ENCODE results near the gene MYO5B.
A peak's percentile ranks its signal among the peaks of the same experiment; 100 is the strongest.
"Not testable (repeated sequence)": the region's sequence is repeated elsewhere in the genome, so short reads cannot be mapped to it uniquely, and the experiment has no call there.

The MYO5B gene

GRCh38 chr18:49814147-49814499 is 380.8 kb downstream of the MYO5B start:
- DNase-seq = no peak

GRCh38 chr18:49813319-49814146 is 381.4 kb downstream of the MYO5B start, which contains the start of gene ACAA2:
ACAA2 (minus strand) TSS chr18:49813533; CDS start chr18:49813484, 49 bp downstream.
- peak; percentile 72 for DNase-seq

GRCh38 chr18:49813069-49813318 is 382.0 kb downstream of the MYO5B start:
- DNase-seq = no peak

DNA sequence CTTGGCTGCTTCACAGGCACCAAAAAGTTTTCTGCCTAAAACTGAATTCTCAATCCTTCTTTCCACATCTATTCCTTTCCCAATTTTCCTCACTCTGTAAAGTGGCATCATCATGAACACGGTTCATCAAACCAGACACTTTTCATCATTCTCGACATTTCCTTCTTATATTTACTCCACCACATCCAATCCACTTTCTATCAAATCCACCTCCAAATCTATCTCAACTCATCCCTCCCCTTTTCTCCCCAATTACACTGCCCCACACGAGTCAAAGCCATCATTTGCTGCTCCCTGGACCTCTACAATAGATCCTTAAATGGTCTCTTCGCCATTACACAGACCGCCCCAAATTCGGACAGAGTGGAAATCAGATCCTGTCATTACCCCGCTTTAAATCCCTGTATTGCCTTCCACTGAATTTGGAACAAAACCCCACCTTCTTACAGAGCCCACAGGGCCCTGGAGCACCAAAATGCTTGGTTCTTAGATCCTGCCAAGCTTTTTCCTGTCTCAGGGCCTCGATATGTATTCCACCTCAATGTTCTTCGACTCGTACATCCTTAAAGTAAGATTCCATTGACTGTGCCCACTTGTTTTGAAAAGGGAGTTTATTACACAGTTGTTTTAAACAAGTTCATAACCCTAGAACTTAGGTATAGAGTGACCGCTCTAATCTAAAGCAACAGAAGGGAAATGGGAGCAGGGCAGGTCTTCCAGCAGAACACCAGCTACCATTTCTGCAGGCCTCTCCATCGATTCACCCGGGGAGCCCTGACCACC is 382.5 kb downstream of the MYO5B start:
- no peak for DNase-seq

- peak; percentile 31 for DNase-seq
Measured at GRCh38 chr18:49811151-49811938, 383.6 kb downstream of the MYO5B start.

DNA sequence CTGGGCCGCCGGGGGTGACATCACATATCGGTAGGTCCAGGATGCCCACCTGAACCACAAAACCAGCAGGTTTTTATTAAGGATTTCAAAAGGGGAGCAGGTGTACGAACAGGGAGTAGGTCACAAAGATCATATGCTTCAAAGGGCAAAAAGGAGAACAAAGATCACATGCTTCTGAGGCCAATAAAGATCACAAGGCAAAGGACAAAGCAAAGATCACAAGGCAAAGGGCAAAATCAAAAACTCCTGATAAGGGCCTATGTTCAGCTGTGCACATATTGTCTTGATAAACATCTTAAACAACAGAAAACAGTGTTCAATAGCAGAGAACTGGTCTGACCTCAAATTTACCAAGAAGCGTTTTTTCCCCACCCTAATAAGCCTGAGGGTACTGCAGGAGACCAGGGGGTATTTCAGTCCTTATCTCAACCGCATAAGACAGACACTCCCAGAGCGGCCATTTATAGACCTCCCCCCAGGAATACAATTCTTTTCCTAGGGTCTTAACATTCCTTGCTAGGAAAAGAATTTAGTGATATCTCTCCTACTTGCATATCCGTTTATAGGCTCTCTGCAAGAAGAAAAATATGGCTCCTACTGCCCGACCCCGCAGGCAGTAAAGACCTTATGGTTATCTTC is 386.3 kb downstream of the MYO5B start:
- not testable (repeated sequence) for DNase-seq

DNA sequence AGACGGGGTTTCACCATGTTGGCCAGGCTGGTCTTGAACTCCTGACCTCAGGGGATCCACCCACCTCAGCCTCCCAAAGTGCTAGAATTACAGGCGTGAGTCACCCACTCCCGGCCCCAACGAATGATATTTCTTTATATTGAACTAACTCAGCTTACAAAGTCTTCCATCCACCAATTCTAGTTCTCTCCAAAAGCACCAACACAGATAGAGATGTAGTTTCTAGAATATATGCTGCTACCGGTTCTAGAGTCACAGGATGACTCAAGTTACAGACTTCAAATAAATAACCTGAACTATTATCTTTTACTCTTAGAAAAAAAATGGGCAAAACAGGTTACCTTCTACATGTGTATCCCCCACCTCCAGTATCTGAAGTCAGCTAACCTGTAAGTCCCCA is 390.9 kb downstream of the MYO5B start:
- DNase-seq = no peak

DNA sequence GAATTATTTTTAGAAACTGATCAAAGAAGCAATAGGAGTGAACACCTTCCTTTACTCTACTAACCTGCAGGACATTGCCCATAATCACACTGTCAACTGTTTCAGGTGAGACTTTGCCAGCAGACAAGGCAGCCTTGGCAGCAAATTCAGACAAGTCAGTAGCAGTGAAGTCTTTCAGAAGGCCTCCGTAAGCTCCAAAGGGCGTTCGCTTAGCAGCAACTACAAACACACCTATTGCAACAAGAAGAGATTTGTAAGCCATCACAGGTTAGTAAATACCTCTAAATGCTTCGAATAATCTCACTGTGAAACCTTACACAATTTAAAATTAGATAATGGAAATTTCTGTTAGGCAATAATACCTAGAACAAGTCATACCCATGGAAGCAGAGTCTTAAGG is 392.3 kb downstream of the MYO5B start:
- DNase-seq = no peak

DNA sequence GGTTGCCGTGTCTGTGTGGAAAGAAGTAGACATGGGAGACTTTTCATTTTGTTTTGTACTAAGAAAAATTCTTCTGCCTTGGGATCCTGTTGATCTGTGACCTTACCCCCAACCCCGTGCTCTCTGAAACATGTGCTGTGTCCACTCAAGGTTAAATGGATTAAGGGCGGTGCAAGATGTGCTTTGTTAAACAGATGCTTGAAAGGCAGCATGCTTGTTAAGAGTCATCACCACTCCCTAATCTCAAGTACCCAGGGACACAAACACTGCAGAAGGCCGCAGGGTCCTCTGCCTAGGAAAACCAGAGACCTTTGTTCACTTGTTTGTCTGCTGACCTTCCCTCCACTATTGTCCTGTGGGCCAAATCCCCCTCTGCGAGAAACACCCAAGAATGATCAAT is 394.5 kb downstream of the MYO5B start:
- not testable (repeated sequence) for DNase-seq

DNA sequence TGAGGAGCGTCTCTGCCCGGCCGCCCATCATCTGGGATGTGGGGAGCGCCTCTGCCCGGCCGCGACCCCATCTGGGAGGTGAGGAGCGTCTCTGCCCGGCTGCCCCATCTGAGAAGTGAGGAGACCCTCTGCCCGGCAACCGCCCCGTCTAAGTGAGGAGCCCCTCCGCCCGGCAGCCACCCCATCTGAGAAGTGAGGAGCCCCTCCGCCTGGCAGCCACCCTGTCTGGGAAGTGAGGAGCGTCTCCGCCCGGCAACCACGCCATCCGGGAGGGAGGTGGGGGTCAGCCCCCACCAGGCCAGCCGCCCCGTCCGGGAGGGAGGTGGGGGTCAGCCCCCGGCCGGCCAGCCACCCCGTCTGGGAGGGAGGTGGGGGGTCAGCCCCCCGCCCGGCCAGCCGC is 395.1 kb downstream of the MYO5B start:
- DNase-seq = not testable (repeated sequence)

DNA sequence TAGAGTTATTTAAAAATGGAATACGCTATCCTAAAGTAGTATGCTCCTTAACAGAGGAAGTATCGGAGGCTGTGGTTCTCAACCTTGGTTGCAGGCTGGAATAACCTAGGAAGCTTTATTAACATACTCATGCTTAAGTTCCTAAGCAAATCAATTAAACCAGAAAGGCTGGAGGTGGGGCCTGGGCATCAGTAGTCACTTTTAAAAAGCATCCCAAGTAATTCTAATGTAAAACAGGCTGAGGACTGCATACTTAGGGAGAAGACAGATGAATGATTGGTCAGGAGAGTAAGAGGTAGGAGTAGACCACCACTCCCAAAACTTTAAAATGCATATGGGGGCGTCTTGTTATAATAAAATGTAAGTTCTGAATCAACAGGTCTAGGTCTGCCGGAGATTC is 396.9 kb downstream of the MYO5B start:
- DNase-seq = no peak

DNA sequence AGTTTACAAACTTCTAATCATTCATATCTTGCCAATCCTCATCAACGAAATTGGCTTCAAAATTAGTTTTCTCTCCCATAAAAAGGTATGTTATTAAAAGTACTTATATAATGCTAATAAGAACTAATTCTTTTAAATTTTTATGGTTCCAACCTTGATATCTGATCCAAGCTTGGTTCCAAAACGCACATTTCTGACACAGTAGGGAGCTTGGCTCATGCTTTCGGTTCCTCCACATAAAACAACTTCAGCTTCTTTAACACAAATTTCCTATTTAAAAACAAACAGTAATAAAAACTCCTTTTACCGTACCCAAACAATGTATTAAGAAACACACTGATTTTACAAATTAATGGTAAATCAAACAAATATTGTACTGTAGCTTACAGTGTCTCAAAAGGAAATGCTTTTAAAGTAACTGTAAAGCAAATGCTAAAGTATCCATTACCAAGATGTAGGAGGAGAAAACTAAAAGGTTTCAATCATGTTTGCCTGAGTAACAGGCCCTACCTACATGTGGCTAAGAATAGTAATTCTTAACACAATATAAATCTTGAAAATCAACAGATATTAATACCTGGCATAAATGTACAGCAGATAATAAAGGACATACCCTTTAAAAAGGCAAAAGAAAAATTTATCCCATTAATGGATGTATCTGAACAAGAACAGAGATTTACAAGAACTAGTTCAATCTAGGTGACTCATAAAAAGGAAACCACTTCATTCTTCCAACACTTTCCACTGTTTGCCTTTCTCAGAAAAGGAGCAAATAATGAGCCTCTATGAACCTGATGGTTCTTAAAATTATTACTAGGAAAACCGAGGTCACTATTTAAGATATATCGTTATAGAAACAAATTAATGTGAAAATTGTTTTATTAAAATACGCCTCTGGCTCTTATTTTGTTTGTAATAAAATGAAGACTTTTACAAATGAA is 399.1 kb downstream of the MYO5B start:
- no peak for DNase-seq

- no peak for DNase-seq
Measured at GRCh38 chr18:49794743-49795142, 400.2 kb downstream of the MYO5B start.

GRCh38 chr18:49789560-49790134 is 405.3 kb downstream of the MYO5B start:
- DNase-seq = not testable (repeated sequence)

DNA sequence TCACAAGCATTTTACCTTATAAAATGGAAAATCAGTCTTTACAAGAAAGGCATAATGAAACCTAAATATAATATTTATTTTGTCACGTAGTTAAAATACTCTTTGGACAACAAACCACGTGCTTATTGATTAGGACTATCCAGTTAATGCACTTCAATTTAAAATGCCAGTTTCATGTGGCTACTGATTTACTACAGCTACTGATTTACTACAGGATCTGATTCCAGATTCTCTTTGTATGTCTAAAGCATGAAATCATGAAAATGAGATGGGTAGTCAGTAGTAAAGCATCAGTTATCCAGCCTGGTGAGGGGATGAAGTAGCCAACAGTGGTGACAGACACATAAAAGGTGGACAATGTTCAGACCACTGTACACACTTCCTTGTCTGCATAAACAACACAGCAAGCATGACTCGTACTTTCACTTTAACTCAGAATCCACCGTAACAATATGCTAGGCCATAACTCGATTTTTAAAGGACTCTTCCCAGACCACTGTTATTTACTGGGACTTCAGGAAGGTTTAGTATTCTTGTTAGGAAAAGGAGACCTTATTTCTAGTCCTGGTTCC is 406.5 kb downstream of the MYO5B start:
- DNase-seq = no peak

GRCh38 chr18:49786019-49786720 is 408.8 kb downstream of the MYO5B start:
- DNase-seq = no peak

GRCh38 chr18:49784427-49785185 is 410.3 kb downstream of the MYO5B start:
- DNase-seq = no peak

GRCh38 chr18:49783631-49784030 is 411.3 kb downstream of the MYO5B start:
- DNase-seq = not testable (repeated sequence)

DNA sequence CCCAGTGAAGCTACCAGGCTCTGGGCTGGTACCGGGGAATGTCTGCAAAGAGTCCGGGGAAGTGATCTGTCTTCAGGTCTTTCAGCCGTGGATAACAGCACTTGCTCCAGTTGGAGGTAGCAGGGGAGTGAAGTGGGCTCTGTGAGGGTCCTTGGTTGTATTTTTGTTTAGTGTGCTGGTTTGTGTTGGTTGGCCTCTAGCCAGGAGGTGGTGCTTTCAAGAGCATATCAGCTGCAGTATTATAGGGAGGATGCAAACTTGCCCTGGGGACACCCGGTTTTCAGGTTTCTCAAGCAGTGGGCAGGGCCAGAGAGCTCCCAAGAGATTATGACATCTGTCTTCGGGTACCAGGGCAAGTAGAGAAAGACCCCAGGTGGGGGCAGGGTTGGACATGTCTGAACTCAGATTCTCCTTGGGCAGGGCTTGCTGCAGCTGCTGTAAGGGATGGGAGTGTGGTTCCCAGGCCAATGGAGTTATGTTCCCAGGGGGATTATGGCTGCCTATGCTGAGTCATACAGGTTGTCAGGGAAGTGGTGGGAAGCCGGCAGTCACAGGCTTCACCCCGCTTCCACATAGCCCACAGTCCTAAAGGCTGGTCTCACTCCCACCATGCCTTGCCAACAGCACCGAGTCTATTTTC is 416.0 kb downstream of the MYO5B start:
- DNase-seq = no peak

Data from NCI-H2029 (cell line).